Liver (tissue), 3 donors: Measurements from ENCODE around the gene M1AP.
A peak's percentile ranks its signal among the peaks of the same experiment; 100 is the strongest.

Experiments
- ATF3 ChIP-seq: IDR thresholded peaks from 2 replicates; pipeline ENCODE4 v1.6.1; 2016; ENCODE audit warnings: antibody characterized with exemption
- CTCF ChIP-seq: fragments of 150-350 bp; IDR thresholded peaks from 2 replicates; pipeline ENCODE4 v1.5.1; 2017; ENCODE audit warnings: improper control_type of control experiment, low read depth, low read length; ENCODE audit not compliant: missing input control
- MAX ChIP-seq: IDR thresholded peaks from 2 replicates; pipeline ENCODE4 v1.6.1; 2016; ENCODE audit warnings: antibody characterized with exemption
- donor health status: healthy.
- donor health status: healthy.

GRCh38 chr2:74544634-74545033 is 103.5 kb downstream of the M1AP start:
- TF ChIP-seq CTCF, result peak; percentile 8
- no peak for TF ChIP-seq MAX
- no peak for TF ChIP-seq ATF3
